ENCODE data around the gene GOLGA7B. TPM values are rescaled to one million over a fixed set of nuclear protein-coding genes. Genes with fewer than 3 reads are reported as not detected.

Gene GOLGA7B
- total and polyA plus RNA-seq, 2 of the 4 experiments (the other 2 are of a cell fraction), result not detected

GRCh38 chr10:97914837-97915211 is 65.2 kb downstream of the GOLGA7B start:
- no peak overlapping the region for H4K8ac ChIP-seq (ENCODE audit: low read depth in 2 of 2, low read length in 2 of 2)
- H3K9ac ChIP-seq (ENCODE audit: low read depth, low read length), result no peak overlapping the region
- ChIA-PET POLR2A (ENCODE audit: unreplicated experiment) (no interaction called here), CTCF (interaction anchor here (0.6 to 1.8 kb wide), 9 partner anchors 10 to 635 kb away, joined by 3 to 16 read pairs (median 6); no protein-coding TSS in a partner anchor)
- peaks cover 27% of the 10 kb centered on the region for H3K27me3 ChIP-seq (ENCODE audit: control insufficient read depth, insufficient read depth, low read length)
- no peak overlapping the region for H3K56ac ChIP-seq (ENCODE audit: extremely low read depth, insufficient read depth, low read length)
- no peak overlapping the region for H4K91ac ChIP-seq (ENCODE audit: insufficient read depth, low read depth, low read length)
- no peaks in the 10 kb centered on the region for H3K79me1 ChIP-seq (ENCODE audit: low read depth in 1 of 2, low read length in 2 of 2)
- H2BK120ac ChIP-seq (ENCODE audit: low read depth, low read length), result no peak overlapping the region
- no peak overlapping the region for H2BK20ac ChIP-seq (ENCODE audit: low read depth, low read length)
- peak overlapping the region; percentile 61 for H2AK9ac ChIP-seq (replicated peaks; ENCODE audit: low read depth, low read length, poor library complexity)
- H4K5ac ChIP-seq (ENCODE audit: low read depth, low read length), result no peak overlapping the region
- no TSS peak for BruUV-seq (replicated peaks)
- no peak overlapping the region for H2AK5ac ChIP-seq (ENCODE audit: low read depth, low read length)
- H2AFZ ChIP-seq (replicated peaks; ENCODE audit: low read length, poor library complexity), result peak overlapping the region; percentile 83
- no peak overlapping the region for H3K4ac ChIP-seq (ENCODE audit: low read depth, low read length)
- no peak overlapping the region for H3K23ac ChIP-seq (ENCODE audit: low read depth, low read length)
- H3K27ac ChIP-seq (ENCODE audit: insufficient read depth, low read length), result no peak overlapping the region
- H3K36me3 ChIP-seq (ENCODE audit: control insufficient read depth, insufficient read depth, low read length), result no peaks in the 10 kb centered on the region
- no CpG with 5 or more reads among the region's 11 CpGs for WGBS, 2 experiments (ENCODE audit: extremely low coverage in 2 of 2, insufficient read length in 1 of 2)
- no peak overlapping the region for H3K4me2 ChIP-seq (ENCODE audit: low read depth, low read length)
- intact Hi-C loops (cut with micrococcal nuclease), result loop anchor here (1.0 to 10.0 kb wide), 5 partner anchors 126 to 1332 kb away; no protein-coding TSS in a partner anchor
- no peak overlapping the region for H3K14ac ChIP-seq (replicated peaks; ENCODE audit: low read depth, low read length)
- H3K4me1 ChIP-seq (ENCODE audit: control insufficient read depth, insufficient read depth, low read length), result no peaks in the 10 kb centered on the region
- TF ChIP-seq MAFK (IDR thresholded peaks at IDR 0.05; ENCODE audit: low read depth, low read length) (no peak), NFE2L2 (IDR thresholded peaks at IDR 0.05; ENCODE audit: low read depth, low read length) (no peak), CEBPB (IDR thresholded peaks at IDR 0.05; ENCODE audit: low read depth, low read length) (no peak), SMC3 (IDR thresholded peaks at IDR 0.05; ENCODE audit: low read depth, low read length) (peak; percentile 57), RAD21 (IDR thresholded peaks at IDR 0.05; ENCODE audit: low read length) (peak; percentile 86)
- TF ChIP-seq, protein P1, sequence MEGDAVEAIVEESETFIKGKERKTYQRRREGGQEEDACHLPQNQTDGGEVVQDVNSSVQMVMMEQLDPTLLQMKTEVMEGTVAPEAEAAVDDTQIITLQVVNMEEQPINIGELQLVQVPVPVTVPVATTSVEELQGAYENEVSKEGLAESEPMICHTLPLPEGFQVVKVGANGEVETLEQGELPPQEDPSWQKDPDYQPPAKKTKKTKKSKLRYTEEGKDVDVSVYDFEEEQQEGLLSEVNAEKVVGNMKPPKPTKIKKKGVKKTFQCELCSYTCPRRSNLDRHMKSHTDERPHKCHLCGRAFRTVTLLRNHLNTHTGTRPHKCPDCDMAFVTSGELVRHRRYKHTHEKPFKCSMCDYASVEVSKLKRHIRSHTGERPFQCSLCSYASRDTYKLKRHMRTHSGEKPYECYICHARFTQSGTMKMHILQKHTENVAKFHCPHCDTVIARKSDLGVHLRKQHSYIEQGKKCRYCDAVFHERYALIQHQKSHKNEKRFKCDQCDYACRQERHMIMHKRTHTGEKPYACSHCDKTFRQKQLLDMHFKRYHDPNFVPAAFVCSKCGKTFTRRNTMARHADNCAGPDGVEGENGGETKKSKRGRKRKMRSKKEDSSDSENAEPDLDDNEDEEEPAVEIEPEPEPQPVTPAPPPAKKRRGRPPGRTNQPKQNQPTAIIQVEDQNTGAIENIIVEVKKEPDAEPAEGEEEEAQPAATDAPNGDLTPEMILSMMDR (conservative IDR thresholded peaks at IDR 0.05; ENCODE audit: low read depth, low read length), result peak; percentile 80
- no peaks in the 10 kb centered on the region for H4K20me1 ChIP-seq (ENCODE audit: insufficient read depth, low read length)
- ATAC-seq (ENCODE audit: low read depth) (peak; percentile 97), DNase-seq (peak; percentile 37)
- dilution Hi-C loops (cut with HindIII; ENCODE audit: low sequenced_read_pairs, unreplicated experiment), result no loop called here
- no peak overlapping the region for H3K4me3 ChIP-seq (ENCODE audit: insufficient read depth, low read depth, low read length)
- no peaks in the 10 kb centered on the region for H3K9me3 ChIP-seq (ENCODE audit: control insufficient read depth, insufficient read depth, low read length)
- H3K18ac ChIP-seq (ENCODE audit: low read depth, low read length), result no peak overlapping the region
- H2BK15ac ChIP-seq (ENCODE audit: low read depth, low read length), result no peak overlapping the region
- H3K9me1 ChIP-seq (ENCODE audit: insufficient read depth, low read length), result no peaks in the 10 kb centered on the region
- no peak overlapping the region for H2BK5ac ChIP-seq (ENCODE audit: low read depth, low read length, poor library complexity, severe bottlenecking)
- in situ Hi-C loops (cut with MboI; ENCODE audit: low sequenced_read_pairs), result loop anchor here (10.0 kb wide), 1 partner anchor 130 kb away; no protein-coding TSS in a partner anchor
